GM12878 (cell line): Measurements from ENCODE around the gene SNRPD3. TPM values are rescaled to one million over a fixed set of nuclear protein-coding genes. Genes with fewer than 3 reads are reported as not detected.

Source experiments
- ATAC-seq: fragments of 200-7000 bp; cut with Tn5 transposase; 3 replicates; pipeline ENCODE4 v1.9.1; 2020; ENCODE audit warnings: mild to moderate bottlenecking, moderate library complexity
- BruUV-seq: library from RNA; stranded (reverse); fragments of 400-500 nt; replicated peaks from 2 replicates; lab custom pipeline; 2021; lab: Mats Ljungman, UMichigan
- CTCF ChIA-PET: fragments of 300-600 bp; sonication (Branson Sonifier 250); formaldehyde crosslinking; extraction: SDS; loops from one replicate; lab custom pipeline; 2021; ENCODE audit warnings: inconsistent platforms; lab: Yijun Ruan, JAX
- POLR2A ChIA-PET: fragments of 350-600 bp; formaldehyde crosslinking; extraction: SDS; loops from one replicate; lab custom pipeline; 2021; ENCODE audit warnings: inconsistent platforms; lab: Charles Lee
- RAD21 ChIA-PET: fragments of 300-600 bp; sonication (Branson Sonifier 250); formaldehyde crosslinking; loops from one replicate; lab custom pipeline; 2023; ENCODE audit warnings: antibody characterized with exemption; ENCODE audit not compliant: unreplicated experiment; lab: Charles Lee
- SMC1A ChIA-PET: fragments of 300-600 bp; sonication (Branson Sonifier 250); formaldehyde crosslinking; loops from one replicate; lab custom pipeline; 2023; ENCODE audit not compliant: unreplicated experiment, uncharacterized antibody; lab: Charles Lee
- DNase-seq: peaks from one replicate; pipeline ENCODE4 v3.0.0-alpha.2; 2011; ENCODE audit warnings: low read depth, low spot score
- FAIRE-seq: peaks from 3 replicates; lab custom pipeline; 2011; peaks lifted over from hg19 to GRCh38; lab: Jason Lieb, UNC
- H2AFZ ChIP-seq: 2 replicates; pipeline ENCODE4 v1.6.0; 2011; ENCODE audit warnings: low read depth, low read length, control low read depth; ENCODE audit not compliant: control insufficient read depth
- H3K27ac ChIP-seq: 2 replicates; pipeline ENCODE4 v1.5.1; 2011; ENCODE audit warnings: control low read depth; ENCODE audit not compliant: control insufficient read depth, insufficient read depth
- H3K27me3 ChIP-seq, 2 experiments: replicated peaks in 1 of 2; 2 replicates each; pipeline versions ENCODE4 v1.6.0 to v1.6.1; 2011; ENCODE audit warnings: low read length in 1 of 2; ENCODE audit not compliant: control insufficient read depth in 2 of 2, insufficient read depth in 2 of 2
- H3K36me3 ChIP-seq, 2 experiments: 2 replicates each; pipeline ENCODE4 v1.5.1; 2011; ENCODE audit warnings: low read length in 1 of 2; ENCODE audit not compliant: control insufficient read depth in 2 of 2, insufficient read depth in 2 of 2
- H3K4me1 ChIP-seq: 2 replicates; pipeline ENCODE4 v1.6.1; 2011; ENCODE audit warnings: mild to moderate bottlenecking, low read length, moderate library complexity, mixed read lengths; ENCODE audit not compliant: control insufficient read depth, insufficient read depth
- H3K4me2 ChIP-seq: 2 replicates; pipeline ENCODE4 v1.6.0; 2011; ENCODE audit warnings: control low read depth; ENCODE audit not compliant: control insufficient read depth, insufficient read depth
- H3K4me3 ChIP-seq: fragments of 200-600 bp; sonication (generic); 2 replicates; pipeline ENCODE4 v1.5.1; 2016
- H3K79me2 ChIP-seq: 2 replicates; pipeline ENCODE4 v1.6.0; 2011; ENCODE audit warnings: low read length; ENCODE audit not compliant: control insufficient read depth, insufficient read depth
- H3K9ac ChIP-seq: 2 replicates; pipeline ENCODE4 v1.8.0; 2011; ENCODE audit warnings: low read length, control low read depth, mixed read lengths; ENCODE audit not compliant: control insufficient read depth, insufficient read depth
- H3K9me3 ChIP-seq: replicated peaks from 3 replicates; pipeline ENCODE4 v1.5.1; 2011; ENCODE audit warnings: mild to moderate bottlenecking, low read length; ENCODE audit not compliant: control insufficient read depth, insufficient read depth
- H4K20me1 ChIP-seq: 2 replicates; pipeline ENCODE4 v1.6.0; 2011; ENCODE audit not compliant: control insufficient read depth, insufficient read depth
- ATF7 ChIP-seq: fragments of 450-650 bp; IDR thresholded peaks from 2 replicates; pipeline ENCODE4 v1.6.1; 2016; ENCODE audit warnings: low read depth, mild to moderate bottlenecking
- CHD1 ChIP-seq: IDR thresholded peaks from 2 replicates; pipeline ENCODE4 v1.6.1; 2012; ENCODE audit warnings: low read depth, low read length, improper control_type of control experiment
- IKZF2 ChIP-seq, 2 experiments: fragments of 450-650 bp; IDR thresholded peaks; 2 replicates each; pipeline ENCODE4 v1.6.1; 2017; ENCODE audit warnings: mild to moderate bottlenecking in 2 of 2, moderate library complexity in 2 of 2
- NRF1 ChIP-seq: conservative IDR thresholded peaks from 2 replicates; pipeline ENCODE4 v1.6.1; 2011; ENCODE audit warnings: mild to moderate bottlenecking, low read depth, low read length, improper control_type of control experiment
- SMAD1 ChIP-seq: fragments of 450-650 bp; IDR thresholded peaks from 2 replicates; pipeline ENCODE4 v1.6.1; 2018; ENCODE audit warnings: mild to moderate bottlenecking, low read depth; ENCODE audit not compliant: partially characterized antibody
- WGBS: methylation state at CpG from one replicate; pipeline ENCODE4 v1.1.6; 2016; ENCODE audit warnings: low lambda C conversion rate; ENCODE audit not compliant: insufficient replicate concordance, insufficient coverage; ENCODE audit errors: missing lambda C conversion rate; 5-methylcytosine and 5-hydroxymethylcytosine counted together
- in situ Hi-C: fragments of 300-500 bp; cut with MboI; formaldehyde crosslinking; loops from 9 replicates; pipeline ENCODE4 v1.14.3; 2018; ENCODE audit warnings: mixed read lengths
- intact Hi-C: fragments of 100-400 bp; cut with micrococcal nuclease; formaldehyde crosslinking; loops from one replicate; pipeline ENCODE4 v1.14.2; 2022; ENCODE audit not compliant: unreplicated experiment
- polyA plus RNA-seq, 11 experiments: library from polyadenylated mRNA; depleted of rRNA in 4 of 11; unstranded in 6 of 11; stranded (reverse) in 5 of 11; fragments of >200 nt; fragmentation: Nextera tagmentation in 4 of 11; fragmentation: Illumina TruSeq in 1 of 11; extraction: Ambion mirVana in 4 of 11; extraction: Trizol in 1 of 11; gene quantifications; 1 replicate in 1 of 11; 2 replicates in 10 of 11; pipeline versions ENCODE4 v1.2.1 to v1.2.3, GENCODE V29; 2011 to 2016; ENCODE audit warnings: inconsistent platforms in 2 of 11, missing spikeins in 2 of 11, low read depth in 1 of 11
- total RNA-seq, 4 experiments: library from RNA; depleted of rRNA in 3 of 4; stranded (reverse); fragments of >200 nt in 3 of 4; fragmentation: Illumina TruSeq in 1 of 4; extraction: Trizol in 1 of 4; gene quantifications; 2 replicates each; pipeline versions ENCODE4 v1.2.1 to v1.2.3, GENCODE V29; 2013 to 2021
- TF ChIP-seq, protein P1 (sequence below): fragments of 450-650 bp; IDR thresholded peaks from 2 replicates; pipeline ENCODE4 v1.6.1; 2017; ENCODE audit warnings: low read depth, mild to moderate bottlenecking, moderate library complexity

The SNRPD3 gene
- total and polyA plus RNA-seq, 10 of the 15 experiments (the other 5 are each of a cell fraction or from before 2014, with no cell fraction given): 112 to 324 (median 242) TPM

DNA sequence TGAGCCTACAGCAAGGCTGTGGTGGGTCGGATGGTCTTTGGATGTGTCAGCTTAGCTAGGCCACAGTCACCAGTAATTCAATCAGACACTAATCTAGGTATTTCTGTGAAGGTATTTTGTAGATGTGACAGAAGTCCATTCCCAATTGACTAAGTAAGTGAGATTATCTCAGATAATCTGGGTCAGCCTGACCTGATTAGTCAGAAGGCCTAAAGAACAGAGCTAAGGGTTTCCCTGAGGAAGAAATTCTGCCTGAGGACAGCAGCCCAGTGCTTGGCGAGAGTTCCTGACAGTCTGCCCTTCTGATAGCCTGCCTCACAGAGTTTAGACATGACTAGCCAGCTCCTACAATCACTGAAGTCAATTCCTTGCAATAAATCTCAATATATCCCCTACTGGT lies 29.6 kb upstream of the SNRPD3 start:
- CTCF ChIA-PET: interaction anchor here (0.6 to 11.7 kb wide), 22 partner anchors 9 to 284 kb away, joined by 3 to 213 read pairs (median 4); partner anchors contain the start of gene ADORA2A
- intact Hi-C loops: no loop called here
- no peak overlapping the region for H3K4me3 ChIP-seq
- FAIRE-seq: no peak
- BruUV-seq: TSS peak; percentile 49
- no peak overlapping the region for H3K9ac ChIP-seq
- 68% methylated on average over 2 of the region's 2 CpGs for WGBS
- ATAC-seq: no peak
- H4K20me1 ChIP-seq: no peaks in the 10 kb centered on the region
- no peak overlapping the region for H3K4me2 ChIP-seq
- SMC1A ChIA-PET: interaction anchor here (0.6 to 7.7 kb wide), 10 partner anchors 10 to 204 kb away, joined by 3 to 113 read pairs (median 3); no protein-coding TSS in a partner anchor
- no peak for DNase-seq
- H3K27ac ChIP-seq: no peak overlapping the region
- H3K27me3 ChIP-seq: no peaks in the 10 kb centered on the region
- no peaks in the 10 kb centered on the region for H3K79me2 ChIP-seq
- H3K9me3 ChIP-seq: no peaks in the 10 kb centered on the region
- RAD21 ChIA-PET: interaction anchor here (1.0 to 1.6 kb wide), 6 partner anchors 19 to 200 kb away, joined by 3 to 5 read pairs (median 4); no protein-coding TSS in a partner anchor
- peaks cover 10% of the 10 kb centered on the region for H3K4me1 ChIP-seq
- H3K36me3 ChIP-seq: no peaks in the 10 kb centered on the region
- POLR2A ChIA-PET: interaction anchor here (0.6 kb wide), 1 partner anchor 136 kb away, joined by 5 read pairs; no protein-coding TSS in a partner anchor
- no peak overlapping the region for H2AFZ ChIP-seq
- in situ Hi-C loops: no loop called here
- no peak for TF ChIP-seq CHD1
- TF ChIP-seq IKZF2 (IDR thresholded peaks at IDR 0.05): no peak
- TF ChIP-seq, protein P1, sequence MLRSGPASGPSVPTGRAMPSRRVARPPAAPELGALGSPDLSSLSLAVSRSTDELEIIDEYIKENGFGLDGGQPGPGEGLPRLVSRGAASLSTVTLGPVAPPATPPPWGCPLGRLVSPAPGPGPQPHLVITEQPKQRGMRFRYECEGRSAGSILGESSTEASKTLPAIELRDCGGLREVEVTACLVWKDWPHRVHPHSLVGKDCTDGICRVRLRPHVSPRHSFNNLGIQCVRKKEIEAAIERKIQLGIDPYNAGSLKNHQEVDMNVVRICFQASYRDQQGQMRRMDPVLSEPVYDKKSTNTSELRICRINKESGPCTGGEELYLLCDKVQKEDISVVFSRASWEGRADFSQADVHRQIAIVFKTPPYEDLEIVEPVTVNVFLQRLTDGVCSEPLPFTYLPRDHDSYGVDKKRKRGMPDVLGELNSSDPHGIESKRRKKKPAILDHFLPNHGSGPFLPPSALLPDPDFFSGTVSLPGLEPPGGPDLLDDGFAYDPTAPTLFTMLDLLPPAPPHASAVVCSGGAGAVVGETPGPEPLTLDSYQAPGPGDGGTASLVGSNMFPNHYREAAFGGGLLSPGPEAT: no peak
- no peak for TF ChIP-seq NRF1
- TF ChIP-seq ATF7: no peak
- no peak for TF ChIP-seq SMAD1
